ENCODE results near the gene LPCAT1.
"Not testable (repeated sequence)": the region's sequence is repeated elsewhere in the genome, so short reads cannot be mapped to it uniquely, and the experiment has no call there.

- not testable (repeated sequence) for TF ChIP-seq CTCF (conservative IDR thresholded peaks at IDR 0.05); ZFX (IDR thresholded peaks at IDR 0.05)
These were observed 18.7 kb downstream of the LPCAT1 start for GRCh38 chr5:1505089-1505488.

Measured in C4-2B (cell line).